Measurements from ENCODE around the gene CPVL. TPM values are rescaled to one million over a fixed set of nuclear protein-coding genes. Genes with fewer than 3 reads are reported as not detected.

CPVL gene
- total RNA-seq, 2 experiments from 2014 or later = not detected

- H3K4me1 Mint-ChIP-seq (ENCODE audit: low read depth) = peaks cover 2% of the 10 kb centered on the region
- peaks cover 19% of the 10 kb centered on the region for H3K27me3 Mint-ChIP-seq
- TF ChIP-seq CTCF (IDR thresholded peaks at IDR 0.05) = no peak
- ATAC-seq (no peak), DNase-seq (no peak)
- intact Hi-C loops (cut with micrococcal nuclease) = no loop called here
- no peaks in the 10 kb centered on the region for H3K36me3 Mint-ChIP-seq (ENCODE audit: low read depth)
- no peak overlapping the region for H3K4me3 Mint-ChIP-seq
- no peak overlapping the region for H3K27ac Mint-ChIP-seq
- H3K9me3 Mint-ChIP-seq = no peaks in the 10 kb centered on the region
- ChIA-PET POLR2A (no interaction called here), CTCF (no interaction called here)
These were observed 5.4 kb downstream of the CPVL start for GRCh38 chr7:29140873-29141468.

- DNase-seq (no peak), ATAC-seq (no peak)
- Mint-ChIP-seq H3K36me3 (ENCODE audit: low read depth) (no peaks in the 10 kb centered on the region), H3K27me3 (peaks cover 9% of the 10 kb centered on the region), H3K9me3 (no peaks in the 10 kb centered on the region), H3K4me3 (no peak overlapping the region), H3K4me1 (ENCODE audit: low read depth) (no peaks in the 10 kb centered on the region), H3K27ac (no peak overlapping the region)
- intact Hi-C loops (cut with micrococcal nuclease) = no loop called here
- TF ChIP-seq CTCF (IDR thresholded peaks at IDR 0.05) = no peak
- ChIA-PET CTCF (no interaction called here), POLR2A (no interaction called here)
These were observed 6.5 kb downstream of the CPVL start for GRCh38 chr7:29139796-29140195.

GRCh38 chr7:29139191-29139590 is 7.1 kb downstream of the CPVL start:
- ATAC-seq (no peak), DNase-seq (no peak)
- no peaks in the 10 kb centered on the region for H3K9me3 Mint-ChIP-seq
- no peak overlapping the region for H3K4me3 Mint-ChIP-seq
- peaks cover 8% of the 10 kb centered on the region for H3K27me3 Mint-ChIP-seq
- no peaks in the 10 kb centered on the region for H3K36me3 Mint-ChIP-seq (ENCODE audit: low read depth)
- no peaks in the 10 kb centered on the region for H3K4me1 Mint-ChIP-seq (ENCODE audit: low read depth)
- ChIA-PET POLR2A (no interaction called here), CTCF (no interaction called here)
- intact Hi-C loops (cut with micrococcal nuclease) = no loop called here
- no peak overlapping the region for H3K27ac Mint-ChIP-seq
- TF ChIP-seq CTCF (IDR thresholded peaks at IDR 0.05) = no peak

- Mint-ChIP-seq H3K4me3 (no peak overlapping the region), H3K27me3 (peaks cover 6% of the 10 kb centered on the region), H3K36me3 (ENCODE audit: low read depth) (no peaks in the 10 kb centered on the region), H3K9me3 (no peaks in the 10 kb centered on the region), H3K4me1 (ENCODE audit: low read depth) (no peaks in the 10 kb centered on the region), H3K27ac (no peak overlapping the region)
- no peak for TF ChIP-seq CTCF (IDR thresholded peaks at IDR 0.05)
- DNase-seq (no peak), ATAC-seq (no peak)
- ChIA-PET CTCF (no interaction called here), POLR2A (no interaction called here)
- intact Hi-C loops (cut with micrococcal nuclease) = no loop called here
These were observed 7.7 kb downstream of the CPVL start for GRCh38 chr7:29138588-29138987.

- CTCF ChIA-PET = no interaction called here
- Mint-ChIP-seq H3K4me3 (no peak overlapping the region), H3K27me3 (no peaks in the 10 kb centered on the region), H3K4me1 (ENCODE audit: low read depth) (no peaks in the 10 kb centered on the region), H3K36me3 (ENCODE audit: low read depth) (no peaks in the 10 kb centered on the region), H3K9me3 (no peaks in the 10 kb centered on the region), H3K27ac (no peak overlapping the region)
- DNase-seq = no peak
- intact Hi-C loops (cut with micrococcal nuclease) = no loop called here
- TF ChIP-seq CTCF (IDR thresholded peaks at IDR 0.05) = no peak
- POLR2A ChIA-PET = no interaction called here
- no peak for ATAC-seq
These were observed 10.5 kb downstream of the CPVL start for GRCh38 chr7:29135846-29136245.

All from activated CD8-positive, alpha-beta T cell treated with anti-CD3 and anti-CD28 coated beads for 36 hours (primary cell).